Keratinocyte (primary cell): ENCODE measurements around the gene HOXB7.

Source experiments
- CTCF ChIP-seq, 3 experiments: IDR thresholded peaks in 1 of 3; conservative IDR thresholded peaks in 1 of 3; optimal IDR thresholded peaks in 1 of 3; 2 replicates in 2 of 3; 3 replicates in 1 of 3; pipeline versions ENCODE3 to v1.5.1; 2011; ENCODE audit warnings: low read length in 3 of 3, mild to moderate bottlenecking in 3 of 3, moderate library complexity in 2 of 3, control low read depth in 1 of 3, inconsistent platforms in 1 of 3; ENCODE audit not compliant: insufficient read depth in 2 of 3; ENCODE audit errors: extremely low read depth in 1 of 3
- EZH2 ChIP-seq: IDR thresholded peaks from one replicate; pipeline ENCODE4 v1.6.1; 2012; ENCODE audit warnings: inconsistent platforms, mild to moderate bottlenecking, low read length, moderate library complexity

- TF ChIP-seq CTCF (optimal IDR thresholded peaks at IDR 0.05 in 1 of 3, IDR thresholded peaks at IDR 0.05 in 1 of 3, conservative IDR thresholded peaks at IDR 0.05 in 1 of 3; ENCODE audit: extremely low read depth in 1 of 3, insufficient read depth in 2 of 3, low read length in 3 of 3) (no peak), EZH2 (no peak)
Observed at GRCh38 chr17:48590607-48591161, 20.1 kb downstream of the HOXB7 start.
